AG10803 (cell line): Measurements from ENCODE around the gene DMPK.
A peak's percentile ranks its signal among the peaks of the same experiment; 100 is the strongest.

Experiments
- DNase-seq: peaks from one replicate; pipeline ENCODE4 v3.0.0; 2010; ENCODE audit warnings: low read depth
- H3K4me3 ChIP-seq: 2 replicates; pipeline ENCODE4 v1.5.1; 2011; ENCODE audit warnings: mild to moderate bottlenecking, low read length, control low read depth
- CTCF ChIP-seq: conservative IDR thresholded peaks from 2 replicates; pipeline ENCODE4 v1.5.1; 2011; ENCODE audit warnings: mild to moderate bottlenecking, low read length, control low read depth, inconsistent platforms

Gene DMPK

DNA sequence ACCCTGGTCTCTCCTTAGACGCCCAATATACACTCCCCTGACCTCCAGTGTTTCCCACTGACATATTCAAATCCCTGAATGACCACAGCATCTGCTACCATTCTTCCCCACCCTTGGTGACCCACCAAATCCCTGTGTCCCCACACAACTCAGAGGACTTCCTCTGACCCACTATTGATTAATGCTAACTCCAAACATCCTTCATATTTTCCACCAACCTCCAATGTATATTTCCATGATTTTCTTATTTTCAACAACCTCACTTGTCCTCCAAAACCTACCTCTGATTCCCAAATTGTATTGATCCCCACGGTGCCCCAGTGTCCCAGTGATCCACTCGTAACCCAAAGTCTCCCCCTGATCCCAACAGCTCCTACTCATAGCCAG lies 10.9 kb upstream of the DMPK start:
- no peak for DNase-seq
- H3K4me3 ChIP-seq, result peak overlapping the region; percentile 31; the same call in 1 of the 2 replicates
- TF ChIP-seq CTCF, result no peak

DNA sequence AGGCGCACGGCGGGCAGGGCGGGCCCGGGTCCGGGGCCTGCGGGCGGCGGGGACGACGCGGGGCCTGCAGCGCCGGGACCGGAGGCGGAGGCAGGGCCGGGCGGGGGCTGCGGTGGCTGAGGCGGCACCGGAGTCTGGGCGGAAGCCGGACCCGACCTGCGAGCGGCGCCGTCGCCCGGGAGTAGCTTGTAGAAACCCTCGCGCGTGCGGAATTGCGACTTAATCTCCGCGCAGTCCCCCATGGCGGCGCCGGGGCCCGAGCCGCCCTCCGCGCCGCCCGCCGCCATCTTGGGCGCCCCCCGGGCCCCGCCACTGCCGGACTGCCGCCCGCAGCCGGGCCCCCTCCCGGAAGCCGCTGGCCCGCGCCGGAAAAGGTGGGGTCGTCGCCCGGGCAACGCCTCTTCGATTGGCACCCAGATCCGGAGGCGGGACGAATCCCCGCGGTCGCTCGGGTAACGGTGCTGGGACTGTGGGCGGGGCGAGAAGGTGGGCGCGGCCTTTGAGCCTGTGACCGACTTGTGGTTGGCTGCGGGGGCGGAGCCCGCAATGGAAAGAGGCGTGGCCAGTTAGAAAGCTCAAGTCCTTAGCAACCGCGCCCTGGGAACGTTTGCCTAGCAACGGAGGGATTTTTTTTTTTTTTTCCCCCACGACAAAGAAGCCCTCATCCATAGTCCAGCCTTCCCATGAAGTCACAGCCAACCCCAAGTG lies 10.3 kb upstream of the DMPK start, which contains the start of gene DMWD:
Gene DMWD, minus strand, starts transcription at position 376 of the 708 bp plus-strand sequence. Its CDS starts 89 bp downstream, at position 287.
- H3K4me3 ChIP-seq, result peak within 1 kb of the TSS; percentile 88
- no peak for TF ChIP-seq CTCF
- peak; percentile 98 for DNase-seq

GRCh38 chr19:45791744-45792469 lies 9.6 kb upstream of the DMPK start:
- no peak for TF ChIP-seq CTCF
- no peak for DNase-seq

DNA sequence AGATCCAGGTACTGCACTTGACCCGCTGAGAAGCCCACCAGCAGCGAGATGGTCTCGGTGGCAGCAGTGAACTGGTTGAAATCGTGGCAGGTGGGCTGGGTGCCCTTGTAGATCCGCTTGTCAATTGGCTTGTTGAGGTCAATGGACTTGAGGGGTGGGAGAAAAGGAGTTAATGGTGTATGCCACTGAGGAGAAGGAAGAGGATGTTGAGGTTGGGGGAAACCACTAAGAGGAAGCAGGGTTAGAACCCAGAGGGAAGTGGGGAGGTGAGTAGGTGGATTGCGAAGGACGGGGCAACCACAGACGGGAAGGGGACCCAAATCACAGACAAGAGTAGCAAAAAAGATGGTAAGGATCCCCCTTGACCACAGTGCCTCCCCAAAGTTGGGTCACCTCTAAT lies 8.7 kb upstream of the DMPK start:
- TF ChIP-seq CTCF, result no peak
- peak overlapping the region; percentile 88 for H3K4me3 ChIP-seq
- no peak for DNase-seq

More at GRCh38 chr19:45791744-45792469, 9.6 kb upstream of the DMPK start:
- peak overlapping the region; percentile 88 for H3K4me3 ChIP-seq

- H3K4me3 ChIP-seq, result no peak overlapping the region
- no peak for TF ChIP-seq CTCF
- DNase-seq, result no peak
Measured at GRCh38 chr19:45789035-45789786, 6.9 kb upstream of the DMPK start.

- no peak overlapping the region for H3K4me3 ChIP-seq
- DNase-seq, result no peak
- no peak for TF ChIP-seq CTCF
Measured at GRCh38 chr19:45786533-45786894, 4.2 kb upstream of the DMPK start.
